Esophagus muscularis mucosa (tissue), 3 donors: ENCODE data around the gene INTS6L.

Experiments
- CTCF ChIP-seq, 3 experiments: fragments of 200-600 bp in 2 of 3; fragments of 450-650 bp in 1 of 3; sonication (generic) in 2 of 3; IDR thresholded peaks; one replicate each; pipeline ENCODE4 v1.5.1; 2017 to 2019; ENCODE audit warnings: antibody characterized with exemption in 3 of 3, mild to moderate bottlenecking in 2 of 3, moderate library complexity in 1 of 3
- POLR2A ChIP-seq: fragments of 450-650 bp; IDR thresholded peaks from one replicate; pipeline ENCODE4 v1.6.1; 2017; ENCODE audit warnings: antibody characterized with exemption, moderate library complexity, mild to moderate bottlenecking, low read depth

- TF ChIP-seq CTCF (IDR thresholded peaks at IDR 0.05) (no peak), POLR2A (no peak)
Measured at GRCh38 chrX:135544338-135544948, 24.0 kb downstream of the INTS6L start.
